GM19043 (cell line): ENCODE data around the gene BCL2.

Experiments
- ATAC-seq: cut with Tn5 transposase; IDR thresholded peaks from one replicate; pipeline ENCODE4 v1.9.1; 2021; ENCODE audit warnings: low read depth; ENCODE audit not compliant: unreplicated experiment

The BCL2 gene

DNA sequence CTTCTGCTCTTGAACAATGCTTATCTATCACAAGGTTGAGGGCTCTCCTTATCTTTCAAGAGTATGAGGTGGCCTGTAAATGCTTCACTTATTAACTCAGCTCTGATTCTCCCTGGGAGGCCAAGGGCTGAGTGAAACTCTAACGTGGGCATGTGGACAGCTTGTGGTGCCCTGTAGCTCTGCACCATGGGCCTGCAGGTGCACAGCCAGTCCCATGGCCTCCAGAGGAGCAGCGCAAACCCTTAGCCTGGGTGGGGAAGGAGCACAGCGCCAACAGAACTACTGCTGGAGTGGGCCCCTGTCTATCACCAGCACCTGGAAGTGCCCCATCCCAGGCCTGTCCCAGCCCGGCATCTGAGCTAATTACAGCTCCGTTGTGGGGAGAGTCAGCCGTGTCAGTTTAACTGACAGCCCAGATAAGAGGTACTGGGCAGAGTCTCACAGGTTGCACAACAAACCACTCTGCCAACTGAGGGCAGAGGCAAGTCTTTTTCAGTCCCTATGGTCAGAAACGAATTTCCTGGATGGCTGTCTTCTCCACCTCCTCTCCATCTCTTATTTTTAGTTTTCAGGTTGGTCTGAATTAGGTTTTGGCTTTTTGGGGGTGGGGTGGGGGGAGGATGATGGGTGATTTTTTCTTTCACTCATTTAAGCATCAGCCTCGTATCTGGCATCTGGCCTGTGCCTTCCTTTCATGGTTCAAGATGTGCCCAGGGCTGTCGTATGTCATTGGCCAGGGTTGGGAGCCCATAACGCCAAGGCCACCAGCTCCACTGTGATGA is 219.5 kb downstream of the BCL2 start:
- ATAC-seq = peak; percentile 63

DNA sequence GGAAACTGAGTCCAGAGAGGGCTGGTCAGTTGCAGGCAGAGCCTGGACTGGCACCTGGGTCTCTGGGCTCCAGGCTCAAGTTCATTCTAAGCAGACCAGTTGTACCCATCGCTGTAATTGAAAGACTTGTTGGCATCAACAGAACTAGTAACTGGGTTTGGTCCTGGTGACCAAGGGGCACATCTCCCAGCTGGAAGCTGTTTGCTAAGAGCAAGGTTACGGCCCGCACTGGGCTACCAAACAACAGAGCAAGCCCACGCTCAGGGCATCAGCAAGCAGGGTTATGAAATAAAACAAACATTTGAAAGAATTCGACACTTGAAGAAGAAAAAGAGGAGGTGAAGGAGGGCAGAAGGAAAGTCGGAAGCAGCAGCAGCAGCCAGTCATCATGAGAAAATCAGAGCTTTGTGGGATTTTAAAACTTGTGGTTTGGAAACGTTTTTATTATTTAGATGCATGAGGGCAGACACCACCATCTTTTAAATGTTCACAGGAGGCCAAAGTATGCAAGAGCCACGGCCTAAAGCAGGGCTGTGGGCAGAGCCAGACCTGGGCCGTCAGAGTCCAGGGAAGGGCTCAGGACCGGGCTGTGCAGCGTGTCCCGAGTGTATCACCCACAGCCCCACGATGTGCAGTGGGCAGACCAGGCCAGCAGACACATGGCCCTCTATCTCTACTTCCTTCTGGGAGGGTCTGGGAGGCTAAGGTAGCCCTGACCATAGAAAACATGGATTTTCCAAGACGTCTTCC is 220.3 kb downstream of the BCL2 start:
- ATAC-seq = no peak

DNA sequence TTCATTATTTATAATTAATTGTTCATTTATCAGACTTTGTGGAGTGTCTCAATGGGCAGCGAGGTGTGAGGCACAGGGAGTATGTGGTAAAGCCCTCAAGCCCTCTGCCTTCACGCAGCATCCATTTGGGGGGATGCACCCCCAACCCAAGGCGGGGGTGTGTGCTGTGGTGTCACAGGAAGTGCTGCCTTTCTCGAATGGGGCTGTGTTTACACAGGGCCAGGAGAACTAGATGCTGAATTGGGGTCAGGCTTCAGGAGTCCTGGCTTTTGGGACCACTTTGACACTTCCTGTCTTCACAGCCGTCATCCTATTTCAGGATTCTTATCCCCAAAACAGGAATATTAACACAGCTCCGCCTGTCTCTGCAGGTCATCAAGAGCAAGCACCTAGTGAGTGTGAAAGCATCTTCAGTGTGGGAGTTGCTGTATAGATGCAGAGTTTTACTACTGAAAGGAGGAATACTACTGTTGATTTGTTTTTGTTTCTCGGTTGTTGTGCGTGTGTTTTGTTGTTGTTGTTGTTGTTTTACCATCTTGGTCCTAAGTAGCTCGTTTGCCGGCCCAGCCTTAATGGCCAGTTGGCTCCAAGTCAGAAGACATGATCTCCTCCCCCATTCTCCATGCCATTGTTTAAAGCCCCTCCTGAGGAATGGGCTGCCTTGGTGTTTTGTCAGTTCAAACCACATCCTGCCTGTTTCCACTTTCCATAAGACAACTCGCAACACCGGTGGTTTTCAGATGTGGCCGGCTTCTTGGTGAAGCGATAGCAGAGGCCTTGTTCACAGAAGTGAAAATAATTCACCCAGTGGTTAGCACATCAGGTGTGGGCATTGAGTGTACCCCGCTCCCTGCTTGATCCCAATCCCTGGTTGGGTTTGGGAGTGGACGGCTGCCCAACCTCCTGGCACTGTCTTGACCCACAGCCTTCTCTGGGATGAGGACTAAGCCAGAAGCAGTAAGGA is 221.3 kb downstream of the BCL2 start:
- ATAC-seq = peak; percentile 56

DNA sequence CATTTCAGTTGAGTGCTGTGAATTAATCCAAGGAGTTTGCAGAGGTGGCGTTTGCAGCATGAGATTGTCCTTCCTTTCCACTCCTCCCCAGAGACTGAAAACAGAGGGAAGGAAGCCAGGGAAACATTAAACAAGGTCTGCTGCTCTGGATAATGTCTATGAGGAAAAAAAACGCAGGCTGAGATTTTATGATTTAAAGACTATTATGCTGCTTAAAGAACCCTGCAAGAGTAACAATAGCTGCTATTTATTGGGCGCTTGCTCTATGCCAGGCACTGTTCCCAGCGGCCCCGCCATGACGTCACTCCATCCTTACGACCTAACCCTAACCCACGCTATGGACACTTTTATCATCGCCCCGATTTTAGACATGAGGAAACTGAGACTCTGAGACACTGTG is 222.4 kb downstream of the BCL2 start:
- no peak for ATAC-seq

DNA sequence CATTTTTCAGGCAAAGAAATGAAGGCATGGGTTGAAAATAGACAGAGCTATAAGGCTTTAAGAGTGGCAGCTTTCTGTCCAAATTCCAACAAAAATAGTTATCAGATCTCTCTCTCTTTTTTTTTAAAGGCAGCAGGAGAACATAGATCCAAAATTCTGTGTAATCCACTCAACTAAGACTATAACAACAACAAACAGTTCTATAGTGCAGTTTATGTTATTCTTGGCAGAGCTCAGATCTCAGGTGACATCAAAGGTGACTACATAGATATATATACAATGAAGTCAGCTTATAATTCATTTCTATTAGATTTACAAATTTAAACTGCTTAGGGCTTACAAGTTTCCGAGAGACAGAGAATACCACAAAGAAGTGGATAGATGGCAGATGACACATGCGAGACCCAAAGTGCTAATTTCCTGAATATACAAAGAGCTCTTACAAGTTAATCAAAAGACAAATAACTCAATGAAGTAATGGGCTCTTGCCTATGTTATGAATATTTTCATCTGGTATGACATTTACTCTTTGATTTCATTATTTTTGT is 223.2 kb downstream of the BCL2 start:
- no peak for ATAC-seq

DNA sequence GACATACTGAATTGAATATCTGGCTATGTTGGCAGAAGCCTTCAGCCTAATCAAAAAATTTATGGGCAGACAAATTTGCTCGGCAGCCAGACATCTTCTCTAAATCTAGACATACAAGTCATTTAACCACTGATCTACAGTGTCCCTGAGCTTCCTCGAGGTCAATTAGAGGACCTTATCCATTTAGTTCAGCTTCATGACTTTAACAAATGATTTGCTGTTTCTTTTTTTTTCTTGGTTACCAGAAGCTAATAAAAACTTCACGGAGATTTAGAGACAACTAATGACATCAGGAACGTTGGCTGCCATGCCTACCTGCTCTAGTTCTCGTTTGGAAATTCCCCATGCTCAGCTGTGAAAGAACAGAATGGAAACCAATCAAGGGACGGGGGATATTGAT is 223.8 kb downstream of the BCL2 start:
- ATAC-seq = no peak

DNA sequence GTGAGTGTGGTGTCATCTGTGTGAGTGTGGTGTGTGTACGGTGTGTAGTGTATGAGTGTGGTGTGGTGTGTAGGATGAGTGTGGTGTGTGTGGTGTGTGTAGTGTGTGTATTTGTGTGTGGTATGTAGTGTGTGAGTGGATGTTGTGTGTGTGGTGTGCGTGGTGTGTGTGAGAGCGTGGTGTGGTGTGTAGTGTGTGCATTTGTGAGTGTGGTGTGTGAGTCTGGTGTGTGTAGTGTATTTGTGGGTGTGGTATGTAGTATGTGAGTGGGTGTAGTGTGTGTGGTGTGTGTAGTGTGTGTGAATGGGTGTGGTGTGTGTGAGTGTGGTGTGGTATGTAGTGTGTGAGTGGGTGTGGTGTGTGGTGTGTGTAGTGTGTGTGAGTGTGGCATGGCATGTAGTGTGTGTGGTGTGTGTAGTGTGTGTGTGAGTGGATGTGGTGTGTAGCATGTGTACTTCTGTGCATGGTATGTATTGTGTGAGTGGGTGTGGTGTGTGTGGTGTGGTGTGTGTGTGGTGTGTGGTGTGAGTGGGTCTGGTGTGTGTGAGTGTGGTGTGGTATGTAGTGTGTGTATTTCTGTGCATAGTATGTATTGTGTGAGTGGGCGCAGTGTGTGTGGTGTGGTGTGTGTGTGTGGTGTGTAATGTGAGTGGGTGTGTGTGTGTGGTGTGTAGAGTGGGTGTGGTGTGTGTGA is 227.8 kb downstream of the BCL2 start:
- no peak for ATAC-seq

DNA sequence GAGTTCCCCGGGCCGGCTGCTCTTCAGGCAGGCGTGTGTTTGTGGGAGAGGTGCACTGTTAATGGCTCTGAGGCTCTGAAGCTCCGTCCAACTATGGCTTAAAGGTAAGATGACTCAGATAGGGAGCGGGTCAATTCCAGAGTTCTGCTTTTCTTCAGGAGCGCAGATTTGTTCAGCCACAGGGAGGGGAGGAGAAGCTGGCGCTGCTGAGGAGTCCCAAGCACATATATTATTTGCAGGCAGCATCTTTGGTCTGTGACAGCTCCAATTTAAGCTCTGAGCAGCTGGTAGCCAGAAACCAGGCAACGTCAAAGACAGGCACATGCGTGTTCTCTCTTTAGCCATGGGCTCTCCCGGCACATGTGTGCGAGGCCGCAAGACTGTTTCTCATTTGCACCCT is 229.2 kb downstream of the BCL2 start:
- no peak for ATAC-seq

DNA sequence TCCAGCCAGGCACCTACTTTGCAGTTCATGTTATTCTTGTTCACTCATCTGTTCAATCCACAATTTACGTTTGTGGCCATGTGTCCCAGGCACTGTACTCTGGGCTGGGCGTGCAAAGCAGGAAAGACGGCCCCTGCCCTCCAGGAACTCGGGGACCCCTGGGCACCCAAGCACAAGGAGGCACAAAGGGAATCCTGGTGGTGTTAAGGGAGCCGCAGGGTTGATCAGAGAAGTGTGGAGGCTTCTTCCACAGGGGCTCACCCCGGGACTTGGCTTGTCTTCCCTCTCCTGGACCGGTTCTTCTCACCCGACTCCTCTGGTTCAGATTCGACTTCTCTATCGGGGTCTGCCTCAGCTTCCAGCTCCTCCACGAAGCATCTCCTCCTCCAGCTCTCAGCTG is 230.5 kb downstream of the BCL2 start:
- no peak for ATAC-seq

DNA sequence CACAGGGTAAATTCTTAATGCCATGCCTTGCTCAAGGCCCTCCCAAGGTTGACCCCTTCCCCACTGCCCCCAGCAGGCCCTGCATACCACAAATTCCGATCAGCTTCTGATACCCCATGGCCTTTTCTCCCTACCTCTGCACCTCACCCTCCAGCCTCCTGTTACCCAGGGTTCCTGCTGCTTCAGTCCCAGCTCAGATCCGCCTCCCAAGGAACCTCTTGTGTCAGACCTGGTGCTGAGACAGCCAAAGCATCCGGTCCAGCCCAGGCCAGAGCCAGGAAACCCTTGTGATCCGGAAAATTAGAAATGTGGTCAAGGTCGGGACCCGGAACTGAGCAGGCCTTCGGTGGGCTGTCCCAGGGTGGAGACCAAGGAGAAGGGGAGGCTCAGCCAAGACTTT is 231.3 kb downstream of the BCL2 start:
- ATAC-seq = no peak

DNA sequence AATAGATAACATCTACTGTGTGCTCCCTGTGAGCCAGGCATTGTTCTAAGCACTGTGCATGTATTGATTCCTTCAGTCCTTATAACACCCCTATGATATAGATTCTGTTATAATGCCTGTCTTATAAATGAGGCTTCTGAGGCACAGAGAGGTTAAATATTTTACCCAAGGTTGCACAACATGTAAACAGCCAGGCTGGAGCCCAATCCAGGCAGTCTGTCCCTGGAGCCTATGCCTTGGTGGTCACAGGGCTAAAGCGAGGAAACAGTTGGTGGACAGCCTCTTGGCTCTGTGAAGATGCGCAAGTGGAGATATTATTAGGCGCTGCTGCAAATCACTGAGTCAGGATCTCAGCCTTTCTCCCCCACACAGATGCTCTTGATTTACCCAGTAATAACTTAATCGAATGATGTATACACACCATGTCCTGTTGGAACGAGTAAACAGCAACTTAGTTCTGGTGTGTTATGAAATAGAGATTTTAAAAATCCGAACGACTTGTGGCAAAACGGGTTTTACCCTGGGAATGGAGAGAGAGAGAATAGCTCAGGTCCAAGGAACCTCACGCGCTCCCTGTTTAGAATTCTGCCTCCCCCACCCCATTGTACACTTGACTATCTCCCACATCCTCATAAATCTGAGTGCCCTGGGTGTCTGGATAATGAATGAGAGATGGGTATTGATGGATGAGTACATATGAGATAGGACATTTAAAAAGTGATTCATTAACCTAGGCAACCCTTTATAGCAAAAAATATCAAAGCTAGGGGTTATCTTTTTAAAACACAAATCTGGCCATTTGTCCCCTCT is 231.9 kb downstream of the BCL2 start:
- ATAC-seq = no peak

DNA sequence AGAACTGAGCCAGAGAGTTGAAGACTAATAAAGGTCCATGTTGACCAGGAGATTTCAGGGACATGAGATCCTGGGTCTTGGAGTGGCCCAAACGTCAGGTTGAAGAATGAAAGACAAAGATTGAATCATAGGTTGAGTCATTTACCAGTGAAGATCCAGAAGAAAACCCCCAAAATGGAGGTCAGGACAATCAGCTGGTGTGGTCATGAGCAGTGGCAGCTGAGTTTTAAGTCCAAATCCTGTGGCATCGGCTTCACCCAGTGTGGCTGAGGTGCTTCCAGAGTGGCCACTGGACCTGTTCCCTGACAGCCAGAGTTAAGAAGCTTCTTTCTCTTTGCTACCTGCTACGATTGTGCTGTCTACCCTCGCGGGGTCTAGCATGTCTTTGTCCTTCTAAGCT is 234.0 kb downstream of the BCL2 start:
- no peak for ATAC-seq

DNA sequence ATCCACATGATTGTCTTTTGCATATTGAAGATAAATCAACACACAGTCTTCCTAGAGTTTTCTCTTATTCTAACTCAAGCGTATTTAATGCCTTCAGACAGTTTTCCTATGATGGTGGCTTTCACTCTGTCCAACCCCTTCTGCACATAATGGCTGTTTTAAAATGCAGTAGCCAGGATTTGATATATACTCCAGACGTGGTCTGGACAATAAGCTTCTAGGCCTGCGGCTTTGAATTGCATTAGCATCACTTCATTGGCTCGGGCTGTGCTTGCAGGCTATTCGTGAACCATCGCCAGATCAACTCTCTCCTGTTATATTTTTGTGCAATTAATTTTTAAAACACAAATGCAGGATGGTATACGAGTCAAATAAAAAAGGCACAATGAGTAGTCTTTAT is 235.3 kb downstream of the BCL2 start:
- no peak for ATAC-seq

DNA sequence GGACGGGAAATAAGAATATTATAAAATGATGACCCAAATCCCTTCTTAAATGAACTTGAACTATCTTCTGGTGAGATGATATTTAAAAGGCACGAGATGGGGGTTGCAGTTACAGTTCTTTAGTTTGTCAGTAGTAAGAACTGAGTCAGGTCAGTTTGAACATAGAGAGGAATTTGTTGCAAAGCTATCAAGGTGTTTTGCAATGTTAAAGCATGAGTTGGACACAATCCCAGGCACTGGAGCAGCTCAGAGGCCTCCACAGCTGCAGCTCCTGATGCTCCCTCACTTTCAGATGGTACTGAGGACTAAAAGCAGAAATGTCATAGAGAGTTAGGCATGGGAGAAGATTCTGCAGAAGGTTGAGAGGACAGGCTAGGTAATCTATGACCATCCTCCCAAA is 236.0 kb downstream of the BCL2 start:
- no peak for ATAC-seq

DNA sequence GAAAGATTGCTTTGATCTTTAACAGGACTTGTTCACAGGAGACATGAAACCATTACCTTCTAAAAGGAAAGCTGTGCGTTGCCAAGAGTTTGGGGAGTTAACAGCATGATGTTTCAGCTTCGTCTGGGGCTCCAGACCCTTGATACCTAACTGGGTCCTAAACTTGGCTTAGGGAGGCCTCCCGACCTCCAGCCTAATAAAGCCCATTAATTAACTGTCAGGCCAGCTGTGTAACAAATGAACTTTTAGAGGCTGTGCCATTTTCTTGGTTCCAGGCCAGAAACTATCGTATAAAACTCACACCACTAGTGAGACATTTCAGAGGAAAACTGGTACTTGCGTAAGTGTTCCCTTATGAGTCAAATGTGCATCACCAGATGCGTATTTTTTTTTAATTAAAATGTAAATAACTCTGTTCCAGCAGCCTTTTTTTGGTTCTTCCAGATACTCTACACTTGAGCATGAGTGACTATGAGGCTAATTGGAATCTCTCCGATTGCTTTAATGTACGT is 236.5 kb downstream of the BCL2 start:
- no peak for ATAC-seq

DNA sequence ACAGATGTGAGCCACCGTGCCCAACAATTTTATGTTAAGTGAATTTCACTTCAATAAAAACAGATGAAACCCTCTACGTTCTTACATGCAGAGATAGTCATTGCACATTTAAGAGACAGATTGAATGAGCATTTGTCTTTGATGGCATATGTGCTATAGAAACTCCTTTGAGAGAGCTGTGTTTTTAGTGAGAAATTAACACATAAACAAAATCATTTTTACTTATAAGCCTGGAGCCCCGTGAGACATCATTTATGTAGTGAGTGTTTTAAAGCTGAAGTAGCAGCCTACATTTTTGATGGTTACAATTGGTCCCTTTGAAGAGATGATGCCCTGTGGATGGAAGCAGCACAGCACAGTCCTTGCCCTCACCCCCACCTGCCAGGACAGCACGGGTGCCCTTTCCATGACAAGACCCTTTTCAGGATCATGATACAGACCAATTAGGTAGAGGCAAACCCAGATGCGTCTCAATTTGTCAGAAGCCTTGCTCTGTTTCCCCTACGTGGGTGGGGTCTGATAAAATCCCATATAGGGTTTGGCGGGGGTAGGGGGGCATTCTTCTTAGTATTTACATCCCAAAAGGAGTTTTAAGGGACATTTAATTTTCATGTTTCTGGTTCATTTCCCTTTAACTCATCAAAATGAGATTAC is 237.1 kb downstream of the BCL2 start:
- no peak for ATAC-seq

DNA sequence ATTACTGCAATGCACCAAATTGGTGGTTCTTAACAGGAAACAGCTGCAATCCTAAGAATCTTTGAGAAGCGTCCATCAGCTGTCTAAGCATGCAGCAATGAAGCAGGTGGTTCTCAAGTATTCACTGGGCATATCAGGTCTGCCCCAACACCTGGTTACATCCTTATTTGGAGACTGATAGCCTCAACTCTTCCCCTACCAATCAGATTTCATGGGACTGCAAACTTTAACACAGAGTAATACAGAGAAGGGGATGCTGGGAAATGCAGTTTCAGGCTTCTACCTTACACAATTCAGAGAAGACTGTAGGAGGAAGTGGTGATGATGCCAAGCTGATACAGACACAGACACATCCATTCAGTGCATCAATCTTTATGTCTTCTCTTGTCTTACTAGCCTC is 240.5 kb downstream of the BCL2 start:
- peak; percentile 35 for ATAC-seq

DNA sequence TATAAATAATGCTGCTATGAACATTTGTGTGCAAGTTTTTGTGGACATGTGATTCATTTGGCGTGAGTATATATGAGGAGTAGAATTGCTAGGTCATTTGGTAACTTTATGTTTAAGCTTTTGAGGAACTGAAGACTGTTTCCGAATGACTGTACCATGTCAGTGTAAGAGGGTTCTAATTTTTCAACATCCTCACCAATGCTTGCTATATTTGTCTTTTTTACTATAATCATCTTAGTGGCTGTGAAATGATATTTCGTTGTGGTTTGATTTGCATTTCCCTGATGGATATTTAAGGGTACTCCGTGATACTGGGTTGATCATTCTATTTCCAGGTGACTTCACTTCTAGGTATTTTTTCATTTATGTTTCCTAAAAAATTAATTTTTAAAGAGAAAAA is 241.1 kb downstream of the BCL2 start:
- peak; percentile 82 for ATAC-seq

DNA sequence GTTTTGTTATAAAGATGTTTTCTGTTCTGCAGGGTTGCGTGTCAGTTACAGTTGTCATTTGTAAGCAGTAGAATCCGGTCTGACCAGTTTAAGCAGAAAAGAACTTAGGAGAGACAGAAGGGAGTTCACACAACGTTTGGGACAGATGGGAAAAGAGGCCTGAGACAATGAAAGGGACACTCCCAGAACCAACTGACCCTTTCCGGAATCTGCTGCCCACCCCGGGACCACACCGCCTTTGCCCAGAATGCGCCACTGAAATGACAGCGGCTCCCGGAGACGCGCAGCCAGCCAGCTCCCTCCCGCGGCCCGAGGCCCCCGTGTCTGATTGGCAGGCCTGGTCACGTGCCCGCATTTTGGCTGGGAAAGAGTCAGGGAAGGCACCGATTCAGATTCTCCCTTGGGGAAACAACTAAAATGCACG is 244.6 kb downstream of the BCL2 start:
- ATAC-seq = peak; percentile 32
